ENCODE data around the gene SERINC2. TPM values are rescaled to one million over a fixed set of nuclear protein-coding genes. Genes with fewer than 3 reads are reported as not detected.

The SERINC2 gene
- total and polyA plus RNA-seq, 7 donors, result 0.33 to 254 (median 0.81) TPM

DNA sequence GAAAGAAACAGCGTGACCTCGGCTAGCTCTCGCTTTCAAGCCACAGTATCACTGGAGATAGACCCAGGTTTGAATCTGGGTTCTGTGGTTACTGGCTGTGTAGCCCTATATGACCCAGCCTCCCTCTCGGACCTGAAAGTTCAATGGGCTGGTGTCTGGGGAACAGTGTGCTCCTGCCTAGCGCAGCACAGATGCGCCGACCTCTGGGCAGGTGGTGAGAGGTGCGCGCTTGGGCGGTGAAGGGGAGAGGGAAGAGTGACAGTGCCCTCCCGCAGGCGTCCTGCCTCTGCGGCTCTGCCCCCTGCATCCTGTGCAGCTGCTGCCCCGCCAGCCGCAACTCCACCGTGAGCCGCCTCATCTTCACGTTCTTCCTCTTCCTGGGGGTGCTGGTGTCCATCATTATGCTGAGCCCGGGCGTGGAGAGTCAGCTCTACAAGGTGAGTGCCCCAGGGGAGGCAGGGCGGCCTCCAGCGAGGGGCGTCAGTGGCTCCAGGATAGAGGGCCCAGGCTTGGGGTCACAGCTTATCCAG is 10.5 kb downstream of the SERINC2 start:
- WGBS, 2 donors, result 60 to 87% methylated on average over 23 of the region's 23 CpGs
- TF ChIP-seq EP300 (IDR thresholded peaks at IDR 0.05) (no peak), POLR2AphosphoS5 (IDR thresholded peaks at IDR 0.05) (no peak), POLR2A (IDR thresholded peaks at IDR 0.05) (no peak)
- TF ChIP-seq, protein P1, sequence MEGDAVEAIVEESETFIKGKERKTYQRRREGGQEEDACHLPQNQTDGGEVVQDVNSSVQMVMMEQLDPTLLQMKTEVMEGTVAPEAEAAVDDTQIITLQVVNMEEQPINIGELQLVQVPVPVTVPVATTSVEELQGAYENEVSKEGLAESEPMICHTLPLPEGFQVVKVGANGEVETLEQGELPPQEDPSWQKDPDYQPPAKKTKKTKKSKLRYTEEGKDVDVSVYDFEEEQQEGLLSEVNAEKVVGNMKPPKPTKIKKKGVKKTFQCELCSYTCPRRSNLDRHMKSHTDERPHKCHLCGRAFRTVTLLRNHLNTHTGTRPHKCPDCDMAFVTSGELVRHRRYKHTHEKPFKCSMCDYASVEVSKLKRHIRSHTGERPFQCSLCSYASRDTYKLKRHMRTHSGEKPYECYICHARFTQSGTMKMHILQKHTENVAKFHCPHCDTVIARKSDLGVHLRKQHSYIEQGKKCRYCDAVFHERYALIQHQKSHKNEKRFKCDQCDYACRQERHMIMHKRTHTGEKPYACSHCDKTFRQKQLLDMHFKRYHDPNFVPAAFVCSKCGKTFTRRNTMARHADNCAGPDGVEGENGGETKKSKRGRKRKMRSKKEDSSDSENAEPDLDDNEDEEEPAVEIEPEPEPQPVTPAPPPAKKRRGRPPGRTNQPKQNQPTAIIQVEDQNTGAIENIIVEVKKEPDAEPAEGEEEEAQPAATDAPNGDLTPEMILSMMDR (IDR thresholded peaks at IDR 0.05), result no peak
- no peak overlapping the region for H3K4me3 ChIP-seq
- no peaks in the 10 kb centered on the region for H3K4me1 ChIP-seq
- H3K36me3 ChIP-seq, result no peaks in the 10 kb centered on the region
- DNase-seq, result no peak
- intact Hi-C loops (cut with DNase I), result loop anchor here (2.0 kb wide), 1 partner anchor 27 kb away; no protein-coding TSS in a partner anchor
- H3K27me3 ChIP-seq, result no peaks in the 10 kb centered on the region
- H3K9me3 ChIP-seq, result no peaks in the 10 kb centered on the region
- no peak overlapping the region for H3K27ac ChIP-seq

DNA sequence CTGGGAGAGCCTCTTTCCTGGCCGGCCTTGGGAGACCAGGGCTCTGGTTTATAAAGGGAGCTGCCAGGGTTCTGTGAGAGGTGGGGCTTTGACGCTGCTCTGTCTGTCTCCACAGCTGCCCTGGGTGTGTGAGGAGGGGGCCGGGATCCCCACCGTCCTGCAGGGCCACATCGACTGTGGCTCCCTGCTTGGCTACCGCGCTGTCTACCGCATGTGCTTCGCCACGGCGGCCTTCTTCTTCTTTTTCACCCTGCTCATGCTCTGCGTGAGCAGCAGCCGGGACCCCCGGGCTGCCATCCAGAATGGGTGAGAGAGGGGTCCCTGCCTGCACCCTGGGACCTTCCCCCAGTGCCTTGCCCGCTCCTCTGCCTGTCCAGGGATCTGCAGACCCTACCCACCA is 11.6 kb downstream of the SERINC2 start:
- Histone ChIP-seq H3K36me3 (no peaks in the 10 kb centered on the region), H3K27me3 (no peaks in the 10 kb centered on the region), H3K4me3 (no peak overlapping the region), H3K9me3 (no peaks in the 10 kb centered on the region), H3K4me1 (no peaks in the 10 kb centered on the region), H3K27ac (no peak overlapping the region)
- intact Hi-C loops (cut with DNase I), result no loop called here
- no peak for DNase-seq
- WGBS, 2 donors, result 90 to 91% methylated on average over 15 of the region's 15 CpGs
- no peak for TF ChIP-seq POLR2AphosphoS5 (IDR thresholded peaks at IDR 0.05)
- TF ChIP-seq, protein P1 (IDR thresholded peaks at IDR 0.05), result no peak
- no peak for TF ChIP-seq POLR2A (IDR thresholded peaks at IDR 0.05)
- no peak for TF ChIP-seq EP300 (IDR thresholded peaks at IDR 0.05)

DNA sequence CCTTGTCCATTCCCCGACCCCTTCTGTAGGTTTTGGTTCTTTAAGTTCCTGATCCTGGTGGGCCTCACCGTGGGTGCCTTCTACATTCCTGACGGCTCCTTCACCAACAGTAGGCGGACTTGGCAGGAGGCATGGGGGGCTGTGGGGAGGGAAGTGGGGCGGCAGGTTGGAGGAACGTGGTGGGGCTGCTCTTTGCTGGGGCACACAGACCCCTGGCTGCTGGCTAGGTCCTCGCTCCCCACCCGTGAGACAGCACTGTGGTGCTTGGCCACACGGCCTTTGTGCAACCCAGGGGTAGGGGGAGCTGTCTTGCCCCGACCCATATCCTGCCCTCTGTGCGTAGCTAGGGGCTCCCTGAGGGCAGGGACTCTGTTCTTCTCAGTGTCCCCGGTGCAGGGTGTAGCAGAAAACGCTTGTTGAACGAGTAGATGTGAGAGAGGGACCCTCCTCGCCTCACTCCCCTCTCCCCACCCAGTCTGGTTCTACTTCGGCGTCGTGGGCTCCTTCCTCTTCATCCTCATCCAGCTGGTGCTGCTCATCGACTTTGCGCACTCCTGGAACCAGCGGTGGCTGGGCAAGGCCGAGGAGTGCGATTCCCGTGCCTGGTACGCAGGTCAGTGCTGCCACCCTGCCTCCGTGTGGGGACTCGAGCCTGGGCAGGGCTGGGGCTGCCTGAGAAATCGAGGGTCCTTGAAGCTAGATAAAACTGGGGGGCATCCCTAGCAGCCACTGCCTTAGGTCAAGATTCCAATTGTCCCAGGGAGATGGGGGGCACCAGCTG is 12.5 kb downstream of the SERINC2 start:
- TF ChIP-seq POLR2A (IDR thresholded peaks at IDR 0.05), result no peak
- no peak for TF ChIP-seq EP300 (IDR thresholded peaks at IDR 0.05)
- TF ChIP-seq, protein P1 (IDR thresholded peaks at IDR 0.05), result no peak
- no peak for TF ChIP-seq POLR2AphosphoS5 (IDR thresholded peaks at IDR 0.05)
- intact Hi-C loops (cut with DNase I), result no loop called here
- H3K9me3 ChIP-seq, result no peaks in the 10 kb centered on the region
- no peaks in the 10 kb centered on the region for H3K36me3 ChIP-seq
- no peak for DNase-seq
- H3K4me1 ChIP-seq, result no peaks in the 10 kb centered on the region
- no peaks in the 10 kb centered on the region for H3K27me3 ChIP-seq
- H3K27ac ChIP-seq, result no peak overlapping the region
- whole genome bisulfite sequencing, 2 donors, result 79 to 90% methylated on average over 28 of the region's 28 CpGs
- no peak overlapping the region for H3K4me3 ChIP-seq

DNA sequence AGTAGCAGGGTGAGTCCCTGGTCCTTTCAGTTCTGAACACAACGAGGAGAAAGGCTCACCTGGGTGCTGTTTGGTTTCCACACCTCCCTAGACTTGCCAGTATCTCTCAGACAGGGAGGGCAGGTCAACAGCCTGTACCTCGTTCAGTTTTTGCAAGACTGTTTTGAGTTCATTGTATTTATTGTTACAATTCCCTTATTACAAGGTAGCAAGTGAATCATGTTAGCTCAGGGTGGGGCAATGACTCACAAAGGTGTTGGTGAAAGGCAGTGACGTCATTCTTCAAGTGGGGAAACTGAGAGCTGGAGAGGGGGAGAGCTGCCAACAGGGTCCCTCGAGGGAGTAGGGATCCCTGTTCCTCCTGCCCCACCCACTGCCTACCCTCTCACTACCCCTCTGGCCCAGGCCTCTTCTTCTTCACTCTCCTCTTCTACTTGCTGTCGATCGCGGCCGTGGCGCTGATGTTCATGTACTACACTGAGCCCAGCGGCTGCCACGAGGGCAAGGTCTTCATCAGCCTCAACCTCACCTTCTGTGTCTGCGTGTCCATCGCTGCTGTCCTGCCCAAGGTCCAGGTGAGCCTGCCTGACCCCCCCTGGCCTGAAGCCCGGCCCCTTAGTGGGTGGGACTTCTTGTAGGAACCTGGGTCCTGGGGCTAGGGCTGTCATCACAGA is 13.4 kb downstream of the SERINC2 start:
- Histone ChIP-seq H3K36me3 (no peaks in the 10 kb centered on the region), H3K27ac (no peak overlapping the region), H3K9me3 (no peaks in the 10 kb centered on the region), H3K4me3 (no peak overlapping the region), H3K4me1 (no peaks in the 10 kb centered on the region), H3K27me3 (no peaks in the 10 kb centered on the region)
- intact Hi-C loops (cut with DNase I), result no loop called here
- DNase-seq, result no peak
- TF ChIP-seq, protein P1 (IDR thresholded peaks at IDR 0.05), result no peak
- no peak for TF ChIP-seq POLR2AphosphoS5 (IDR thresholded peaks at IDR 0.05)
- no peak for TF ChIP-seq EP300 (IDR thresholded peaks at IDR 0.05)
- TF ChIP-seq POLR2A (IDR thresholded peaks at IDR 0.05), result no peak
- 63 to 78% methylated on average over 14 of the region's 14 CpGs for WGBS, 2 donors

All from sigmoid colon (tissue), 7 donors.